HTR-8/SVneo (cell line): Measurements from ENCODE around the gene EAF2.

Experiments used
- DNase-seq: peaks from one replicate; pipeline ENCODE4 v3.0.0; 2011; ENCODE audit warnings: low spot score, mixed read lengths; ENCODE audit not compliant: insufficient read length
- FAIRE-seq: peaks from 2 replicates; lab custom pipeline; 2011; peaks lifted over from hg19 to GRCh38; lab: Jason Lieb, UNC

Gene EAF2

DNA sequence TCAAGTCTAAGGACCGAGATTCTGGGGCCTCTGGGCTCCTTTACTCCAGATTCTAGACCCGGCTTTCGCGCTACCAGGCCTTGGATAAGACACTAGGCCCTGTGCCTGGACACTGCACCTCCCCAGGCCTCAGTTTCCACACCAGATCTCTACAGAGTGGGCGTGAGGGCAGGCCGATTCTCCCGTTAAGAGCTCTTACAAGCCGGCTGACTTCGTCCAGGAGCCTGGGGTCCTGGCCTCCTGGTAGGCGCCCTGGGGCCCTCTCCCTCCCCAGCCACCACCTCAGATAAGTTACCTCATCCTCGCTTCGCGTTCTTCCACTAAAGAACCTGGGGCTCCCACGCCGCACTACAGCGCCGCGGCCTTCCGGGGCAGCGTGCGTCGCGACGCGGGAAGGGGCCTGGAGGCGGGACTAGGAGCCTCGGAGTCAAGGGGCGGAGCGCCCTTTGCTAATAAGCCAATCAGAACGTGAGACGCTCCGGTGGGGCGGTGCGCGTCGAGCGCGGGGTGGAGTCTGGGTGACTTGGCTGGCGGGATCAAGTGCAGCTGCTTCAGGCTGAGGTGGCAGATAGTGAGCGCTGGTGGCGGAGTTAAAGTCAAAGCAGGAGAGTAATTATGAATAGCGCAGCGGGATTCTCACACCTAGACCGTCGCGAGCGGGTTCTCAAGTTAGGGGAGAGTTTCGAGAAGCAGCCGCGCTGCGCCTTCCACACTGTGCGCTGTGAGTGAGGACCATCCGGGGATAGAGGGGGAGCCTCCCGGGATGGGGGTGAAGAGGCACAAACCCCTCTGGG is at the start of gene EAF2, which contains the start of gene IQCB1:
TSS of gene EAF2 (plus strand) at position 539 of the 794 bp plus-strand sequence. CDS start at position 616, 77 bp downstream.
TSS of gene IQCB1 (minus strand) at position 390 of the 794 bp plus-strand sequence. CDS start 6,100 bp downstream, outside the sequence.
- DNase-seq: peak; percentile 96
- peak; percentile 75 for FAIRE-seq

DNA sequence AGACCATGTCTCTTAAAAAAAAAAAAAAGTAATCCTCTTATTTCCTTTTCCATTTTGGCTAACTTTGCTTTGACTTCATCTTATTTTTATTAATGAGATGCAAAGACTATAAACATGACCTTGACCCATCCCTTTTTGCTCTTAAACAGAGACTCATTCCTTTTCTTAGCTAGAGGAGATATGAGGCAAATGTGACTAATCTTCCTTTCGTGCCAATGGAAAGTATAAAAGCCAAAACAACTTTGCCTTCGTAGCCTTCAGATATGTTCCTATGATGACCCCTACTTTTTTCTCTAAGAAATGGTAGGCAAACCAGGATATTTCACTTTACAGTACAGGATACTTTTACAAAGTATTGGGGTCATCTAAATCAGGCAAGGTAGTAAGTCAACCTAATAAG is 48.5 kb upstream of the EAF2 start:
- DNase-seq (no peak), FAIRE-seq (no peak)

DNA sequence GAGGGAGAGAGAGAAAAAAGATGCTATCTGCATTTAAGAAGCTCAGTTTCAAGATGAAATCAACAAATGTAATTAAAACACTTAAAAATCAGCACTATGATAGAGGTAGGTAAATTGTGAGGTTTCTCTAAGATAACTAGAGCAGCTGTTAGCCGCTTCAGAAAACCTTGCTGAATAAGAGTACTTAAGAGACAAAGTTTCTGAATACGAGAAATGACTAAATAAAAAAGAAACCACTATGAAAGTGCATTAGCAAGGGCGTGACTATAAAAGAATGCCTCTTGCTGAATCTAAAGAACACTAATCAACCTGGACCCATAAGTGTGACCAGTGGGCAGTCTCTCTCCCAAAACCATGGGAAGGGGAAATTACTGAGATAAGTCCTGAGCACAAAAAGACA is 41.9 kb upstream of the EAF2 start:
- DNase-seq: no peak
- FAIRE-seq: no peak

DNA sequence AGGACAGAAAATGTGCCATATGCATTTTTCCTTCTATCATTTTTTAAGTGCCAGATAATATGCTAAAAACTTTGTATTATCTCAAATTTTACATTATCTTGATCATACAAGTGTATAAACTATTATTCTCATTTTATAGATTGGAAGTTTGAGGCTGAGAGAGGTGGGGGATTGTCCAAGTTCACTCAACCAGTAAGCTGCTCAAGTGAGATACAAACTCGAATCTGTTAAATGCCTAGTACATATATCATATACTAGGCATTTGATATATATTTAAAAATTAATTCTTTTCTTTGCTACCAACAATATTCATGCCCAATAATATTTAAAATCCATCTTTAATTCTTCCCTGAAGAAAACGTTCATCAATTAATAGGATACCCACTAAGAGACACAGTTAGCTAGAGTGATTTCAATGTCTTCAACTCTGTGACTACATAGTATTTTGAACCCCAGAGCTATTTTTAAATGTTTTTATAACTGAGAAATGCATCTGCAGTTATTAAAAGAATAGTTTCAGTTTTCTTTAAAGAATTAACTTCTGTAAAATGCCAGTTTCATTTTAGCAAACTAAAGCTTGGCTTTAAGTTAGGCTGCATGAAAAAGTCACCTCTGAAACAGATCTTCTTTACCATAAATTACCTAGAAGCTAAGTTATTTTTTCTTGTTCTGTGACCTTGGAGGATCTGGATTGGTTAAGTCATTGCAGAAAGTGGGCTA is 40.6 kb upstream of the EAF2 start:
- DNase-seq: no peak
- no peak for FAIRE-seq

DNA sequence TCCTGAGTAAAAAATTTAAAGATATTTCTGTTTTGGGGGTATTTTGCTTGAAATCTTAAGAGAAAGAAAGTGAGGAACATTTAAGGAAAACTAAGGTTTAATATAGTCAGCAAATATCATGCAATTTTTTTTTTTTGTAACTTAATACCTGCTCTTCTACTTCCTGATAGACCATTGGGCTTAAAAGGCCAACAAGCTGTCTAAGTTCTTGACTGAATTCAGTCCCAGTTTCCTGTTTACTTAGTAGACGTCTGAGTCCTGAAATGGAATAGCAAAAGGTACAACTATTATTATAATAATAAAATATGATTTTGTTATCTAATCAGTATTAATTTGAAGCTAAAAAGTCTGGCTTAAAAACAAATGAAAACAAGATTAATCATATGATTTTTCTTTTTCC is 38.0 kb upstream of the EAF2 start:
- FAIRE-seq: no peak
- no peak for DNase-seq

DNA sequence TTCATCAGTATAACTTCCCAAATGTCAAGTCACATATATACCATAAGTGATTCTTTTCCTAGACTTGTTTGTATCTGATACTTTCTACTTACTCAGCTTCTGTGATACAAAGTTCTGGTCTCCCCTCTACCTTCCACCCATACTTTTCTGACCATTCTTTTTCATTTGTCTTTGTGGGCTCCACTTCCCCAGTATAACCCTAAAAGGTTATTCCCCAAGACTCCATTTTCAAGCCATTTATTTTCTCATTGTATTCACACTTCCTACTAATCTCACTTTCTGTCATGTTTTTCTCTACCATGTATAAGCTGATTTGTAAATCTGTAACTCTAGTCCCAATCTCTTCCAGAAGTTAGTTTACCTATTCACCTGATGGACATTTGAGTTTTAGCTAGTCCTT is 34.1 kb upstream of the EAF2 start:
- DNase-seq (no peak), FAIRE-seq (no peak)

DNA sequence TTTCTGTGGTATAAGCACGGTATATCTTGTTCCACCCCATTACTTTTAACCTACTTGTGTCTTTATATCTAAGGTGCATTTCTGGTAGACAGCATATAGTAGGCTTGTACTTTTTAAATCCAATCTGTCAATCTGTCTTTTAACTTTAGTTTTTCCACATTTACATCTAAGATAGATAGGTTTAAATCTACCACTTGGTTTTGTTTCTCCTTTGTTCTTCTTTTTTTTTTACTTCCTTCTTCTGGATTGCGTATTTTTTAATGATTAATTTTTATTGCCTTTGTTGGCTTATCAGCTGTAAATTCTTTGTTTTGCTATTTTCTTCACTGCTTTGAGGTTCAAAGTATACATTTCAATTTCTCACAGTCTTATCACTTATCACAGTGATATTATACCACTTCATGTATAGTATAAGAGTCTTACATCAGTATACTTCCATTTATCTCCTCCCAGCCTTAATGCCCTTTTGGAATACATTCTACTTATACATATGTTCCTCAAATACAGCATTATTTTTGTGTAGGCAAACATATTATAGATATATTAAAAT is 31.2 kb upstream of the EAF2 start:
- no peak for FAIRE-seq
- DNase-seq: no peak

DNA sequence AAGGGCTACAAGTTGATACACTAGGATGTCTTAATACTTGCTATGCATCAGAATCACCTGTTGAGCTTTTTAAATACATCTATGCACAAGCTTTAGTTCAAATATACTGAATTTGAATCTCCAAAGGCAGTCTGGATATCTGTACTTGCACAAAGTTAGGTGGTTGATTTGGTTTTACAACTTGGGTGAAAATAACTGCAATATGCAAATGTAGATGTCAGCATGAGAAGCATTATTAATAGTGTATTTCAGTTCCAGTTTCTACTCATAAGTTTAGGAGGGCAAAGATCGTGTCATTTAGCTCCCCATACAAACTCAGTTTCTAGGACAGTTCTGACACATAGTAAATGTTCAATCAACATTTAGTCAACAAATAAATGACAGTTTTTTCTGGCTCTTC is 25.8 kb upstream of the EAF2 start:
- DNase-seq (no peak), FAIRE-seq (no peak)

DNA sequence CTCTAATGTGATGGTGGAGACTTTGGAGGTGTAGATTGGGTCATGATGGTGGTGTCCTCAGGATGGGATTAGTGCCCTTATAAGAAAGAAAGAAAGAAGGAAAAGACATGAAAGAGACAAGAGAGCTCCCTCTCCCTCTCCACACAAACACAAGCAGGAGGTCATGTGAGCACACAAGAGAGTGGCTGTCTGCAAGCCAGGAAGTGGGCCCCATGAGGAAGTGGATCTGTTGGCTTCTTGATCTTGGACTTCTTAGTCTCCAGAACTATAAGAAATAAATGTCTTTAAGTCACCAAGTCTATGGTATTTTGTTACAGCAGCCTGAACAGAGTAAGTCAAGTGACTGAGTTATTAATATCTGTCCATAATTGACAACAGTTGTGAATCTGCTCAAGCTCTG is 17.3 kb upstream of the EAF2 start:
- FAIRE-seq: no peak
- DNase-seq: no peak

DNA sequence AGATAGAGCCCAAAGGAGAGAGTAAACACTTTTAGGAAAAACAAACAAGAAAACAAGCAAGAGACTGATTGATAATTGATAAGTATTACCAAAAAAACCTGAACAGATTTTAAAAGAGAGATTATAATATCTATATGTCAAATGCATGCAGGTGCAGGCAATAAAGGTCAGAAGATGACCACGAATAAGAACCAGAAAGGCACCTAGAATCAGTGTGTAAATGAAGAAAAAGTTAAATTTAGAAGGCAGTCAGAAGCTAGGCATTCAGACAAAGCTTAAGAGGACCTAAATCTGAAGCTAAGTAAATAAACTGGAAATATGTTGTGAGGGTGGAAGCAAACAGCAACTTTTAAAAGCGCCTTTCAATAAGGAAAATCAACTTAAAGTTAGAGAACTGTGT is 16.4 kb upstream of the EAF2 start:
- FAIRE-seq (no peak), DNase-seq (no peak)

DNA sequence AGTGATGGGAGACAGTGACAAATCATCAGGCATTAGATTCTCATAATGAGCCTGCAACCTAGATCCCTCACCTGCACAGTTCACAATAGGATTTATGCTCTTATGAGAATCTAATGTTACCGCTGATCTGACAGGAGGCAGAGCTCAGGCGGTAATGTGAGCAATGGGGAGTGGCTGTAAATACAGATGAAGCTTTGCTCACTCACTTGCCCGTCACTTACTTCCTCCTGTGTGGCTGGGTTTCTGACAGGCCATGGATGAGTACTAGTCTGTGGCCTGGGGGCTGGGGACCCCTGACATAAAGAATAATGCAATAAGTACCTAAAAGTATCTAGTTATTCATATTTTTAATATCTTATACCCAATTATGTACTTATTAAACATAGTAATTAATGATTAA is 15.8 kb upstream of the EAF2 start:
- DNase-seq (no peak), FAIRE-seq (no peak)

DNA sequence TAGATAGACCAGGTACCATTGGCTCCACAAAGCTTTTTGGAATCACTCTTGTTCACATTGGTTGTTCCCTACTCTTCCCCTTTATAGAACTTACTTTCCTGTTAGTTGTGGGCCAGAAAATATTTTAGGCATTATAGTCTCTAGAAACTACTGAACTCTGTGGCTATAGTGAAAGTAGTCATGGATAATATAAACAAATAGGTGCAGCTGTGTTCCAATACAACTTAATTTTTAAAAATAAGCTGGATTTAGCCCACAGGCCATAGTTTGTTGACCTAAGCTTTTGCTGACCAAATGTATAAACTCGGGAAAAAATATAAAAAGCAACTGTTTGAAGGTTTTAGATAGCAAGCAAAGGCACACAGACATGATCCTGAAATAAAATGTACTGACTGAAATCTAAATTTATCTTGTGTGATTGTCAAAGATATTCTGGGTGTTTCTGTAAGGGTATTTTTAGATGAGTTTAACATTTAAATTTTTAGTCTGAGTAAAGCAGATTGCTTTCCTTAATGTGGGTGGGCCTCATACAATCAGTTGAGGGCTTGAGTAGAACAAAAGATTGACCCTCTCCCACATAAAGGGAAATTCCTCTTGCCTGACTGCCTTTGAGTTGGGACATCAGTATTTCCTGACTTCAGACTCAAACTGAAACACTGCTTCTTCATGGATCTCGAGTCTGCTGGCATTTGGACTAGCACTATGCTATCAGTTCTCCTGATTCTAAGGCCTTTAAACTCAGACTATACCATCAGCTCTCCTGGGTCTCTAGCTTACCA is 13.4 kb upstream of the EAF2 start:
- DNase-seq (no peak), FAIRE-seq (no peak)

DNA sequence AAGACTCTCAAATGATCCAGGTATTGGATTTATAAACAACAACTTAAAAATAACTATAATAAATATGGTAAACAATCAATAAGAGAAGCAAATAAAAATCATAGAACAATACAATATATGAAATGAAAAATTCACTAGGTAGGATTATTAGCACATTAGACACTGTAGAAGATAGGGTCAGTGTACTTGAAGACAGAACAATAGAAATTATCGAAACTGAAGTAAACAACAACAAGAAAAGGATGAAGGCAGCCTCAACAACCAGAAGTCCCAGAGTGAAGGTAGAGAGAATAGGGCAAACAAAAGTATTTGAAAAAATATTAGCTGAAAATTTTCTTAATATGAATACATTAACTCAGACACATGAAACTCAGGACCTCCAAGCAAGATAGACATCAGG is 12.0 kb upstream of the EAF2 start:
- FAIRE-seq: no peak

DNA sequence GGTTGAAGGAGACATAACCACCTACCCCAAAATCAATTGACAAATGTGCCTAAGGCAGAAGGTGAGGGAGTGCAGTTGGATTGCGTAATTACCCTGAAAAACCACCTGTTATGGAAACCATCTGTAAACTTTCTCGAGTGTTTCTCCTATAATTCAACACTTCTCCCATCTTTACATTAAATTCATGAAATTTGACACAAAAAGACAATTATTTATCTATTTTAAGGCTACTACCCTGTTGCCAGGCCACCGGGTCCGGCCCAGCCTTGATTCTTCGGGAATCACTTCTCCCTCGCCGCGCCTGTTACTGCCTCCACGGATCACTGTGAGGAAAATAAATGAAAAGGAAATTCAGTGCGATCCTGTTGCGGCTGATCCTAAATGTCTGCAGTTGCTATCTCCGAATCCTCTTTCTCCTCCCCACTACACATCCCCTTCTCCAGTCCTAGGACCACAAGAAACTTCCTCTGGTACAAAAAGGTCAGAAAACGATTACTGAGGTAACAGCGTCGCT is 795 bp upstream of the EAF2 start:
- no peak for FAIRE-seq
- no peak for DNase-seq

More for the DNA sequence above, 12.0 kb upstream of the EAF2 start:
- no peak for DNase-seq

DNA sequence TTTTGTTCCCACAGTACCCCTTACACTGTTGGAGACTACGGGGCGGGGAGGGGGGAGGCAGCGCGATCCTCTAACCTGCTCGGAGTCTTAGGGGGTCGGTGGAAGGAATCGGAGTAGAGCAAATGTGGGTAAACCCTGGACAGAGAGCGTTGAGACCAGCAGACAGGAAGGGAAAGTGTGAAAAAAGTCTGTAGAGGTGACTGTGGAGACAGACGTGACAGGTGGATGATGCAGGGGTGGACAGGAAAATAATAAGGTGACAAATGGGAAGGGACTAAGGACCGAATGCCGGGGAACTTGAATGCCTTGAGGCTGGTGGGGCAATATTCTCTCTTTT is 424 bp downstream of the EAF2 start:
- DNase-seq: no peak
- no peak for FAIRE-seq

DNA sequence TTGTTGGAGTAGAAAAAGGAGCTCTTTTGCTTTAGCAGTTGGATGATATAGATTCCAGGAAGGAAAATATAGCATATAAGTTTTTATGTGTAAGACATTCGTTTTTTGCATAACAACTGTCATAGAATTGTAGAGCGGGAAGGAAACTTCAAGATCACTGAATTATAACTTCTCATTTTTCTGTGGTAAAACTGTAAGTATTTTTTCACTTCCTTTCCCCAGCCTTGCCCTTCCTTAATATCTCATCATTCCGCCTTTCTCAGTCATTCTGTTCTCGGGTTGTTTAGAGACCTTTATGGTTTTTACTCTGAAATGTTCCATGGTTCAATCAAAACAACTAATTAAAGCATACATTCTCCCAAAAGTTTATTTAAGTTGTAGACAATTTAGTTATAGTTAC is 1.1 kb downstream of the EAF2 start:
- DNase-seq (no peak), FAIRE-seq (no peak)

DNA sequence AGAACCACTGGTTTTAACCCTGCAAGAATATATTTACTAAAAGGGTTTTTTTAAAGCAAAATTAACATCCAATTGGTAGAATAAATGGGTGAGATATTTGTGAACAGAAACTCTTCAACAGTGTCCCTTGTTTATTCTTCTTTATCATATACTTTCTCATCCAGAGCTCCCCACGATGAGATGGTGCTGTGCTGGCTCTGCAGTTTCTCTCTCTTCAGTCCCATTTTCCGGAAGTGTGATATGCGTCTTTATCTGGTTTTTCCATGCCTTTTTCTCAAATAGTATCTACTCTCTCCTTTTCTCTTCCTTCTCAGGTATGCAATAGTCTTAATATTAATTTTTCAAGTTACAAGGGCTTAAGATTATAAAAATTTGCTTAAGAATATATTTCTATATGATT is 1.5 kb downstream of the EAF2 start:
- FAIRE-seq (no peak), DNase-seq (no peak)

DNA sequence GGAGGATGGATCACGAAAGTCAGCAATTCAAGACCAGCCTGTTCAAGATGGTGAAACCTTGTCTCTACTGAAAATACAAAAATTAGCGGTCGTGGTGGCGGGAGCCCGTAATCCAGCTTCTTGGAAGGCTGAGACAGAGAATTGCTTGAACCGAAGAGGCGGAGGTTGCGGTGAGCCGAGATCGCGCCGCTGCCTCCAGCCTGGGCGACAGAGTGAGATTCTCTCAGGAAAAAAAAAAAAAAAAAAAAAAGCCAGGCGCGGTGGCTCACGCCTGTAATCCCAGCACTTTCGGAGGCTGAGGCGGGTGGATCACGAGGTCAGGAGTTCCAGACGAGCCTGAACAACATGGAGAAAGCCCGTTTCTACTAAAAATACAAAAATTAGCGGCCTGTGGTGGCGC is 5.0 kb downstream of the EAF2 start:
- FAIRE-seq: no peak
- no peak for DNase-seq

DNA sequence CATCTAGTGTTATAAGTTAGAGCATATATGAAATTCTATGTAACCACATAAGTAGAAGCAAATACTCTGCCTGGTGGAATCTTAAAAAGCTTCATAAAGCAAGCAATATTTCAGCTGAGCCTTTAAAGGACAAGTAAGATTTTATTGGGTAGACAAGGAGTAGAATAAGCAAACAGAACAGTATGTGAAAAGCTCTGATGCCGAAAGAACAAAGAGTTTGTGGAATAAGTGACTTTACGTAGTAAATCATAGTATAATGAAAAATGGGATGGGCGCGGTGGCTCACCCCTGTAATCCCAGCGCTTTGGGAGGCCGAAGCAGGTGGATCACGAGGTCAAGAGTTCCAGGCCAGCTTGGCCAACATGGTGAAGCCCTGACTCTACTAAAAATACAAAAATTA is 9.9 kb downstream of the EAF2 start:
- FAIRE-seq (no peak), DNase-seq (no peak)

DNA sequence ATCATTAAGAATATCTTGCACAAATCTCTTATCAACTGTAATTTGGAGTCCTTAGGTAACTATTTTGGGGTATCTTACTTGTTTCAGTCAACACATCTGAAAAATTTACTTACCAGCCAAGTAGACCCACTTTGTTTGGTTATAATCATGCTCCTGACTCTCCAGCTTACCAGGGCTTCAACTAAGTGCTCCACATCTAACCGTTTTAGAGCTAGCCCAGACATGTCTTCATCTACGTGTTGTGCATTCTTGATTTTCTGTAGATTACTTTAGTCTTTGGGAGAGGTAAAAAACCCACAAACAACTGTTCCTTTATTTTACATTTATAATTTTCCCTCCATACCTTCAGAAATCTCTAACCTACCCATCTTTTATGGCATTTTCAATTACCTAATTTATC is 17.2 kb downstream of the EAF2 start:
- DNase-seq: no peak
- no peak for FAIRE-seq

DNA sequence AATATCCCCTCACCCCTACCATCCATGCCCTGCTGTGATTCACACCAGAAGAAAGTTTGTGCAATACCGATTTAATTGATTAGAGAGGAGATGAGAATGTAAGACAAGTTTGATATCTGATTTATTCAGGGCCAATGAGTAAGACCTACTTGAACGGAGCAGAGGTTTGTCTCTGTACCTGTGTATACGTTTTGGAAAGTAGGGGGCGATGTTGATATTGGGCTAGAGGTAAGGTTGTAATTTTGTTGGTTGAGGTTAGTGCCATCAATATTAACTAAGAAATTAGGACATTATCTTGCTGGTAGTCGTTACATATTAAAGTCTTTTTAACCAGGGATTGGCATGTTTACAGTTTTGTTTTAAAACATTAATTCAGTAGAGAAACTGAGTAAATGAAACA is 20.5 kb downstream of the EAF2 start:
- DNase-seq: no peak
- no peak for FAIRE-seq
